SH-SY5Y (cell line): ENCODE measurements around the gene MEN1.

Experiments
- GATA2 ChIP-seq: IDR thresholded peaks from 2 replicates; pipeline ENCODE4 v1.6.1; 2011; ENCODE audit warnings: mild to moderate bottlenecking, low read depth, low read length
- GATA3 ChIP-seq: IDR thresholded peaks from 2 replicates; pipeline ENCODE4 v1.6.1; 2011; ENCODE audit warnings: low read depth, mild to moderate bottlenecking, low read length, moderate library complexity

DNA sequence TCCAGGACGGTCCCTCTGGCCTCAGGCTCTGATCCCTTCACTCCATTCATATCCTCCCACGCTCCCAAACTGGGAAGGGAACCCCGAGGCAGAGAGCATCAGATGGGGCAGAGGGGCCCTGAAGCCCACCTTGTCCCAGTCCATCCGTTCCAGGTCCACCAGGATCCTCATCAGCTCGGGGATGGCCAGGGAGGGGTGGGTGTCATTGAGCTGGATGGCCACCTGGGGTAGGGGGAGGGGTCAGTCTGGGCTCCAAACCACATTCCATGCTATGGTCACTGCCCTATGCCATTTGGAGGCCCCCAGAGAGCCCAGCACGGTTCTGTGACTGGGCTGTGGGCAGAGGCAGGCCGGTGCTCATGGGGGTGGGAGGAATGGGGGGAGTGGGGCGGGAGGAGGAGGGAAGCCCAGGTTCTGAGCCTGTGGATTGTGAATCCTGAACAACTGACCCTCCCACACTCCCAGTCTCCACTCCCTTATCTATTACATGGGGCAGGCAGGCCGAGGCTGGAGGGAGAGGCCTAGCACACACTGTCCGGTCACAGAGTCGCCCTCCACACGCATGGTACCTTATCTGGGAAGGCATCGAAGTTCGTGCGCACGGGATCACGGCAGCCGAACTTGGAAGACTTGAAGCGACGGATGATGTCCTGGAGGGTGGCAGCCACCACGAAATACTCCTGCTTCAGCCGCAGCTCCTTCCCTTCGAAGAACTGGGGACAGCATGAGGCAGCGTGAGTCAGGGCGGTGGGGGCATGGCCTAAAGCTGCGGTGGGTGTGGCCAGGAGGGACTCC is 56.0 kb downstream of the MEN1 start:
- TF ChIP-seq GATA2 (no peak), GATA3 (no peak)
